Measurements from ENCODE around the gene PLA2G5.
"Not testable (repeated sequence)": the region's sequence is repeated elsewhere in the genome, so short reads cannot be mapped to it uniquely, and the experiment has no call there.

The PLA2G5 gene

GRCh38 chr1:20069874-20070273, at the start of gene PLA2G5:
TSS of gene PLA2G5 (plus strand) at chr1:20070194. CDS start at chr1:20084831, 14,637 bp downstream.
- DNase-seq: no peak

GRCh38 chr1:20028125-20028524, 41.9 kb upstream of the PLA2G5 start:
- DNase-seq: no peak

GRCh38 chr1:20028726-20029125, 41.3 kb upstream of the PLA2G5 start:
- DNase-seq: no peak

GRCh38 chr1:20029178-20029912, 40.6 kb upstream of the PLA2G5 start:
- no peak for DNase-seq

GRCh38 chr1:20030436-20031151, 39.4 kb upstream of the PLA2G5 start:
- not testable (repeated sequence) for DNase-seq

GRCh38 chr1:20031161-20031560, 38.8 kb upstream of the PLA2G5 start:
- DNase-seq: no peak

GRCh38 chr1:20031836-20032235, 38.2 kb upstream of the PLA2G5 start:
- DNase-seq: no peak

GRCh38 chr1:20032425-20032824, 37.6 kb upstream of the PLA2G5 start:
- DNase-seq: no peak

- no peak for DNase-seq
These were observed 36.6 kb upstream of the PLA2G5 start for GRCh38 chr1:20033420-20033819.

- no peak for DNase-seq
These were observed 34.9 kb upstream of the PLA2G5 start for GRCh38 chr1:20035114-20035513.

- DNase-seq: peak; percentile 19
These were observed 32.1 kb upstream of the PLA2G5 start for GRCh38 chr1:20037877-20038276.

- no peak for DNase-seq
These were observed 22.9 kb upstream of the PLA2G5 start for GRCh38 chr1:20047096-20047495.

GRCh38 chr1:20048563-20048962, 21.4 kb upstream of the PLA2G5 start:
- no peak for DNase-seq

GRCh38 chr1:20049056-20049798, 20.8 kb upstream of the PLA2G5 start:
- not testable (repeated sequence) for DNase-seq

GRCh38 chr1:20051218-20051829, 18.7 kb upstream of the PLA2G5 start:
- DNase-seq: no peak

- no peak for DNase-seq
These were observed 17.6 kb upstream of the PLA2G5 start for GRCh38 chr1:20052386-20052785.

- no peak for DNase-seq
These were observed 12.0 kb upstream of the PLA2G5 start for GRCh38 chr1:20057886-20058420.

GRCh38 chr1:20058531-20058930, 11.5 kb upstream of the PLA2G5 start:
- DNase-seq: peak; percentile 88

- DNase-seq: no peak
These were observed 10.1 kb upstream of the PLA2G5 start for GRCh38 chr1:20059847-20060246.

- not testable (repeated sequence) for DNase-seq
These were observed 9.2 kb upstream of the PLA2G5 start for GRCh38 chr1:20060791-20061190.

GRCh38 chr1:20061866-20062265, 8.1 kb upstream of the PLA2G5 start:
- DNase-seq: peak; percentile 10

GRCh38 chr1:20063861-20064292, 6.1 kb upstream of the PLA2G5 start:
- no peak for DNase-seq

GRCh38 chr1:20068722-20069121, 1.3 kb upstream of the PLA2G5 start:
- no peak for DNase-seq

All from activated CD4-positive, alpha-beta T cell treated with anti-CD3 and anti-CD28 coated beads, Interleukin-10, Interleukin-2, amounts not matched to agents 100 ng/mL and 50 ng/mL, durations not matched to agents 16 hours and 8 hours (primary cell).